Measurements from ENCODE around the gene CNTNAP4.

GRCh38 chr16:76490036-76490639, 212.9 kb downstream of the CNTNAP4 start:
- no peak for TF ChIP-seq CTCF (IDR thresholded peaks at IDR 0.05; ENCODE audit: poor library complexity)
- no peak for TF ChIP-seq EZH2 (IDR thresholded peaks at IDR 0.05; ENCODE audit: borderline replicate concordance)
